Melanocyte of skin (primary cell): ENCODE results near the gene MTNR1A. TPM values are rescaled to one million over a fixed set of nuclear protein-coding genes. Genes with fewer than 3 reads are reported as not detected.

Experiments
- small RNA-seq, 2 donors: library from RNA; depleted of rRNA; stranded (forward); fragments of <200 nt; gene quantifications; one replicate each; pipeline ENCODE3, GENCODE V24; 2012
- total RNA-seq, 2 donors: library from RNA; depleted of rRNA; stranded (reverse); fragments of >200 nt; gene quantifications; 2 replicates each; pipeline ENCODE4 v1.2.3, GENCODE V29; 2012

MTNR1A gene
- not detected for total RNA-seq

DNA sequence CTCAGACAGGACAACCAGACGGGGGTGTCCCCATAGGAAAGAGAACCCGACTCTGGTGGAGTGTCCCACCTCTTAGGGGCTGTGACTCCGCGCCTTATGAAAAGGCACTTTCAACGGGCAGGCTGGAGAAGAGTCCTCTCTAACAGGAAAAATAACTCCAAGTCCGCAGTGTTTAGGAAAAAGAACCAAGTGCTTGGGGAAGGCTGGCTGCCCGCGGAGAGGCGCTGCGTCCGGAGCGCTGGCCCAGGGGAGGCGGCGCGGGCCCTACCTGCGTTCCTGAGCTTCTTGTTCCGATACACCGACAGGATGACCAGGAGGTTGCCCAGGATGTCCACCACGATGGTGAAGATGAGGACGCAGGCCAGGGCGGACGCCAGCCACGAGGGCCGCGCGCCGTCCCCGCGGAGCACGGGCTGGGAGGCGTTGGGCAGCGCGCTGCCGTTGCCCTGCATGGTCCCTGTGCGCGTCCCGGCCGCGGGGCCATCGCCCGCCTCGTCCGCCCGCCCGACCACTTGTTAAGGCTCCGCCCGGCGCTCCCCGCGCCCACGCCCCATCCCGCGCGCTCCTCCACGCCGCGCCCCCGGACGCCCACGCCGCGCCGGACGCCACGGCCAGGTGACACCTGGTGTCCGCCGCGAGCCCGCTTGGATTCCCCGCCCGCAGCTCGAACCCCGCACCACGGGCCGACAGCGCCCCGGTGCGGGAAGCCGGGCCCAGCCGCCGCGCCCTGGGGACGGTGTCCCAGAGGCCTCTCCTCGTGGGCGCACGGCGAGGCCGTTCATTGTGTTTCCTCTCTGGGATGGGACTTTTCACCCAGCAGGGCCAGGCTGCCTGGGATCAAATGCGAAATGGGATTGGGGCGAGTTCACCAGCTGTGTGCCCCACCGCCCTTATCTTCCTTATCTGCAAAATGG is at the start of gene MTNR1A:
Gene MTNR1A, minus strand, starts transcription at position 654 of the 914 bp plus-strand sequence. Its CDS starts 202 bp downstream, at position 452.

Small RNA genes within 50 kb of the gene (small RNA-seq; reads per million reads assigned to genes)
- 0 reads per million in 2 donors for gene RNU6-1055P

Other genes starting within 250 kb of the MTNR1A start
- gene FAT1, start 168.3 kb upstream of the MTNR1A start, total RNA-seq: 100 to 1,000 TPM in 1 of 2 donors, 10 to 100 TPM in 1; 96.0 to 122 TPM